NOMO-1 treated with dmso at 0.1 percent for 144 hours (cell line): ENCODE results near the gene C2CD4C.
"Not testable (repeated sequence)": the region's sequence is repeated elsewhere in the genome, so short reads cannot be mapped to it uniquely, and the experiment has no call there.

ENCODE experiments used
- DNase-seq: peaks from one replicate; lab custom pipeline; 2025; ENCODE audit not compliant: unreplicated experiment; lab: John Stamatoyannopoulos, UW

C2CD4C gene

GRCh38 chr19:418761-419671 lies 10.1 kb upstream of the C2CD4C start:
- no peak for DNase-seq

DNA sequence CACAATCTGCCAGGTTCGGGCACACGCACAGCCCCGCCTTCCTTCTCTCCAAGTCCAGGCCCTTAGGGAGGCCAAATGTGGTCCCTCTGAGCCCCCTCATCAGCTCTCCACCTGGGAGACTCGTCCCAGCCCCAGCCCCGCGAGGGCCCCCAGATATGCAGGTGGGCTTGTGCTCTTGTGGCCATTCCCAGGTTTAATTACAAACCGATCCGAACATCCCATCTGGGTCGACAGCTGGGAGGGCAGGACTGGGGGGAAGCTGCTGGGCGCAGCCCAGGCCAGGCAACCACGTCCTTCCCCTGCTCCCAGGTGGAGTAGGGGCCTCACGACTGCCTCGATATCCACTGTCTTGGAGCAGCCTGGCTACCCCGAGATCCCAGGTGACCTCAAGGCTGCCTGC lies 7.5 kb upstream of the C2CD4C start:
- no peak for DNase-seq

DNA sequence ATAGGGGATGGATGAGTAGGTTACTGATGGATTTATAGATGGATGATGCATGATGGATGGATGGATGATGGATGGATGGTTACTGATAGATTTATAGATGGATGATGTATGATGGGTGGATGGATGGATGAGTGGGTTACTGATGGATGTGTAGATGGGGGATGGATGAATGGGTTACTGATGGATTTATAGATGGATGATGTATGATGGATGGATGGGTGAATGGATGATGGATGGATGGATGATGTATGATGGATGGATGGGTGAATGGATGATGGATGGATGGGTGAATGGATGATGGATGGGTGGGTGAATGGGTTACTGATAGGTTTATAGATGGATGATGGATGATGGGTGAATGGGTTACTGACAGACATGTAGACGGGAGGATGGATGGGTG lies 6.3 kb upstream of the C2CD4C start:
- no peak for DNase-seq

- DNase-seq = no peak
Measured at GRCh38 chr19:413756-414420, 4.9 kb upstream of the C2CD4C start.

DNA sequence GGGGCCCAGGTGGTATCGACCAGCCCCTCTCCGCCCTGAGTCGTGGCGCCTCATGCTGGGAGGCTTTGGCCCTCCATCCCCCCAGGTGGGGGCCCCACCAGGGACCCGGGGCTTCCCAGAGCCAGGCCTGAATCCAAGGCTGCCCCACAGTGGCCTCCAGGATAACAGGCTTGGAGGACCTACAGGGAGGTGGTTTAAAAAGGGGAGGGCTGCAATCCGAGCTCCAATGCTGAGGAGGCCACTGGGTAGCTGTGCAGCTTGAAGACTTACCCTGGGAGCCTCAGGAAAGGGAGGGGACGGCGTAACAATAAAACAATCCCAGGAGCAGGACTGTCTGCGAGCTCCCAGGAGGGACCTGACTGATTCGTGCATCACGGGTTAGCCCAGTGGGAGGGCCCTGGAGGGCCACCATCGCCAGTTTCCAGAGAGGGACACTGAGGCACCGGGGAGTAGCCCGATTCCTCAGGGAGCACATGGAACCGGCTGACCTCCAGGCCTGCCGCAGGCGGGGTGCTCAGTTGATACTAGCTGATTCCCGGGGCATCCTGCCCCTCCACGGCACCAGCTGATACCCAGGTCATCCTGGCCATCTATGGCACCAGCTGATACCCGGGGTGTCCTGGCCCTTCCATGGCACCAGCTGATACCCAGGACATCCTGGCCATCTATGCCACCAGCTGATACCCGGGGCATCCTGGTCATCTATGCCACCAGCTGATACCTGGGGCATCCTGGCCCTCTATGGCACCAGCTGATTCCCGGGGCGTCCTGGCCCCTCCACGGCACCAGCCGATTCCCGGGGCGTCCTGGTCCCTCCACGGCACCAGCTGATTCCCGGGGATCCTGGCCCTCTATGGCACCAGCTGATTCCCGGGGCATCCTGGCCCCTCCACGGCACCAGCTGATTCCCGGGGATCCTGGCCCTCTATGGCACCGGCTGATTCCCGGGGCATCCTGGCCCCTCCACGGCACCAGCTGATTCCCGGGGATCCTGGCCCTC lies 3.7 kb upstream of the C2CD4C start:
- no peak for DNase-seq

DNA sequence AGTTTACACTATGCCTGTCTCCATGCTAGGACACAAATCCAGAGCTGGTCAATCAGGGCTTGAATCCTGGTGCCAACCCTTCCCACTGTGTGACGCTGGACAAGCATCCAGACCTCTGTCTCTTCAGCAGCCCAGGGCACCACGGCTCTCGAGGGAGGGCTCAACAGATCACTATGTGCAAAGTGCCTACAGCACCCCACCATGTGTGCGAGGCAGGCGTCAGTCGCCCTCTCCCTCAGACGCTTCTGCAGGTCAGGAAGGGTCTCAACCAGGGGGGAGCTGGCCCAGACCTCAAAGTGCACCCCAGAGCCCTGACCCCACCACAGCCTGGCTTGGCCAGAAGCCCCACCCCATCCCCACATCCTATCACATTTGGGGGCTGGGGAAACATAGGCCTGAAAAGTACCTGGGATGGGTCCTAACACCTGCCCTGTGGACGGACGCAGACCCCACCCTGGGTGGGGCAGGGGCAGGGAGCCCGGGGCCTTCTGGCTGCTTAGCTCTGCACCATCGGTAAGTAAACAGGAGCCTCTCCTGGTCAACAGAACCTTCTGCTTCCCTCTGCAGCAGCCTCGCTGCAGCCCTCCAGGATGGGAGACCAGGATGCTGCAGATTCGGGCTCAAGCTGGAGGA lies 2.9 kb upstream of the C2CD4C start:
- no peak for DNase-seq

GRCh38 chr19:411121-411722 lies 2.3 kb upstream of the C2CD4C start:
- DNase-seq = not testable (repeated sequence)

GRCh38 chr19:410243-410781 lies 1.4 kb upstream of the C2CD4C start:
- no peak for DNase-seq

DNA sequence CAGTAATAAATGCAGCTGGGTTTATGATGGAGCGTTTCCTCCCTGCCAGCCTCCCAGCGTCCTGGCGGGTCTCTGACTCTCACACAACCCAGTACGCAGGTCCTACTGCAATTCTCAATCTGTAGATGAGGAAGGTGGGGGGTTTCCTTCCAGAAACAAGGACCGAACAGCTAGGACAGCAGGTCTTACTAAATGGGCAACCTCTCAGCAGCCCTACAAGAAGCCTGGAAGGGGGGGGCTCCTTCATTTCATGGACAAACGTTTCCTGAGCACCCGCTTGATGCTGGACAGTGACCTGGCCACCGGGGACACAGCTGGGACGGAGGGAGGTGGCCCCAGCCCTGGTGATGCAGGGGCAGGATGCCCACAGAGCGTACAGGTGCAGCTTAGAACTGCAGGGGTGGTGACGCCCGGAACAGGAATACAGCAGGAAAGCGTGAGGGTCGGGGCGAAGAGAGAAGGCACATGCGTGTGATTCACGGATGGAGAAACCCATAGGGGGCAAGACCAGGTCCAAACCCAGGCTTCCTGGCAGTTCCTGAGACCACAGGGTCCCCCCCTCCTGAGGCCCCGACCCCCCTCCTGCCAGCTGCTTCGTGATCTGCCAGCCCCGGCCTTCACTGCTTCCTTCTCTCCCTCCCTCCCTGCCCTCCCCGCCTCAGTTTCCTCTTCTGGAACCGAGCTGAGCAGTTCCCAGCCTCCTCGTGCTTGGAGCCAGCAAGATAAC lies 732 bp upstream of the C2CD4C start:
- DNase-seq = no peak

DNA sequence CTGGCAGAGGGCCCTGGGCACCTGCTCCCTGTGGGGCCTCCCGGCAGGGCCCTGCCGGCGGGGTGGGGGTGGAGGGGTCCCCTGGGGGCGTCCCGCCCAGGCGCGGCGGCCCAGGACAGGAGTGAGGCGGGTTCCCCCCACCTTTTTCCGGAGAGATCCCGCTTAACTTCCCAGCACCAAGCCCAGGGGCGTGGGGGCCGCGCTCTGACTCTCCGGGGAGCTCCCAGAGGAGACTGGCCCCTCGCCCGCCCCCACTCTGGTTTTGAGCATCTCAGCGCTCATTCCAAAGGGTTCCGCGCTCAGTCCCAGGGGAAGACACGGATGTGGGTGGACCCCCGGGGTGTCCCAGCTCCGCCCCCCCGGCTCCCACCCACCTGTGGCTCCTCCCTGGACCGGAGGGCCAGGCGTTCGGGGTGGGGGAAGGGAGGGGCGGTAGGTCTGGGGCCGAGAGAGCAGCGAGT lies 476 bp downstream of the C2CD4C start:
- DNase-seq = no peak

DNA sequence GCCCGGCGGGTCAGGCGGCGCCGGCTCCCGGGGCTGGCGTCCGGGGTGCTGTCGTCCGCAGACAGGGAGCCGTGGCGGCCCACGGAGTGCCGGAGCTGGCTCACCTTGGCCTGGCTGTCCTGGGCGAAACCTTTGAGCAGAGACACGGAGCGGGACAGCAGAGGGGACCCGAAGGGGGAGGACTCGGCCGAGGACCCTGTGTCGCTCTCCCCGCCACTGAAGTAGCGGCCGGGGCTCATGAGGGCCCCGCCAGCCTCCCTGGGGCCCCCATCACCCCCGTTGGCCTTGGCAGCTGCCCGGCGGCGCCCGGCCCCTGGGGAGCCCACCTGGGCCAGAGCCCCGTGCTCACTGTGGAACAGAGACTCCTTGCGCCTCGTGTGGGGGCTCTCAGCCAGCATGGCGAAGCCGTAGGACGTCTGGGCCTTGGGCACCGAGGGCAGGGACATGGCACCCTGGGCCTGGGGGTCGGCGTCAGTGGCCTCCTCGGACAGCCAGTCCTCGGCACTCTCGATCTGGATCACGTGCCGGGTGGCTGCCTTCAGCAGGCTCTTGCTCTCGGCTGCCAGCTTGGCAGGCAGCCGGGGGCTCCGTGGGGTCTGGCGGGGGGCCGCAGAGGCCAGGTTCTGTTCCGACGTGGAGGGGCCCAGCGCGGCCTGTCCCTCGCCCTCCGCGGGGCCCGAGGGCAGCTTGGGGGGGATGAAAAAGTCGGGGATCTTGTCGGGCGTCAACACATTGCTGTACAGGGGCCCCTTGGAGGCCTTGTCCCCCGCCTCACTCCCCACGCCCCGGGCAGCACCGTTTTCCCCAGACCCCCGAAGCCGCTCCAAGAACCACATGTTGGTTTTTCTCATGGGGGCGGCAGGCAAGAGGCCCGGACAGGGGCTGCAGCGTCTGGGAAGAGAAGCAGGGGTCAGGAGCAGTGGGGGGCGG lies 1.2 kb downstream of the C2CD4C start:
- DNase-seq = no peak

DNA sequence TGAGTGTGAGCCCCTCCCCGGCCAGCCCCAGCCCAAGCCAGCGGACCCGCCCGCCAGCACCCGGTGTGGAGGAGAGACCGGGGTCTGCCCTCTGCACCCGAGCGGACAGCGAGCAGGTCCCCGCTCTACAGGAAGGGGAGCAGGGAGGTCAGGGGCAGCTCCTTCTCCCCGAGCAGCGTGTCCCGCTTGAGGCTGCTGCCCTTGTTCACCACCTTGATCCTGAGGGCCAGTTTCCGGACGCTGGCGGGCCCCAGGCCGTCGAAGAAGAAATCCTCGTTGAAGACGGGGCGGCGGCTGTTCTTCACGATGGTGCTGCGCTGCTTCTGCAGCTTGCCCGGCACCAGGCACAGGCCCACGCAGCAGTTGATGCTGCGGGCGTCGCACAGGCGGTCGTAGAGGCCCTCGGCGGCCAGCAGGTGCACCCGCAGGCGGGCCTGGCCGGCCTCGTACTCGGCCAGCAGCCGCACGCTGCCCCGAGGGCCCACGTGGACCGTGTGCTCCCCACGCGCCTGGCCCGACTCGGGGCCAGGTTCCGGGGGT lies 1.9 kb downstream of the C2CD4C start:
- no peak for DNase-seq

DNA sequence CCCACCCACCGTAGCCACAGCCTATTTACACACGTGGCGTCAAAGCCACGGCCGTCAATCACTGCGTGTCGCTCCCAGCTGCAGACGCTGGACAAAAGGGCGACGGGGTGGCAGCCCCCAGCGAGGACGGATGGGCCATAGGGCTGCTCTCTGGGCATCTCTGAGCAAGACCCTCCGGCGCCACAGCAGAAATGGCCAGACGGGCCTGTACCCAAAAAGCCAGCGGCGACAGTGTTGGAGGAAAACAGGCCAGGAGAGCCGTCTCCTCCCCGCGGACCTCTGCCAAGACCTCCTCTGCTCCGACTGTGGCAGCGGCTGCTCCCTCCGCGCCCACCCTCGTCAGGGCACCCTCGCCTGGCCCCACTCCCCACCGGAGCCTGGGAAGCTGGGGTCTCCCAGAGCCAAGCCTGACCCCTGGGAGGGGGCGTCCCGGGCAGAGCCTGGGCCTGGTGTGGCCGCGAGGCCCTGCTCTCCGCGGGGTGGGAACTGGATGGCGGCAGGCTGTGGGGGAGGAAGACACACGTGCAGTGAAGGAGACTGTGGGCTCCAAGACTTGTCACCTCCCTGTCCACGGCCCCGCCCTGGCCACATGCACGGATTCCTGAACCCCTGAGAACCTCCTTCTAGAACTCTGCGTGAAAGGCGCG lies 2.7 kb downstream of the C2CD4C start:
- no peak for DNase-seq

DNA sequence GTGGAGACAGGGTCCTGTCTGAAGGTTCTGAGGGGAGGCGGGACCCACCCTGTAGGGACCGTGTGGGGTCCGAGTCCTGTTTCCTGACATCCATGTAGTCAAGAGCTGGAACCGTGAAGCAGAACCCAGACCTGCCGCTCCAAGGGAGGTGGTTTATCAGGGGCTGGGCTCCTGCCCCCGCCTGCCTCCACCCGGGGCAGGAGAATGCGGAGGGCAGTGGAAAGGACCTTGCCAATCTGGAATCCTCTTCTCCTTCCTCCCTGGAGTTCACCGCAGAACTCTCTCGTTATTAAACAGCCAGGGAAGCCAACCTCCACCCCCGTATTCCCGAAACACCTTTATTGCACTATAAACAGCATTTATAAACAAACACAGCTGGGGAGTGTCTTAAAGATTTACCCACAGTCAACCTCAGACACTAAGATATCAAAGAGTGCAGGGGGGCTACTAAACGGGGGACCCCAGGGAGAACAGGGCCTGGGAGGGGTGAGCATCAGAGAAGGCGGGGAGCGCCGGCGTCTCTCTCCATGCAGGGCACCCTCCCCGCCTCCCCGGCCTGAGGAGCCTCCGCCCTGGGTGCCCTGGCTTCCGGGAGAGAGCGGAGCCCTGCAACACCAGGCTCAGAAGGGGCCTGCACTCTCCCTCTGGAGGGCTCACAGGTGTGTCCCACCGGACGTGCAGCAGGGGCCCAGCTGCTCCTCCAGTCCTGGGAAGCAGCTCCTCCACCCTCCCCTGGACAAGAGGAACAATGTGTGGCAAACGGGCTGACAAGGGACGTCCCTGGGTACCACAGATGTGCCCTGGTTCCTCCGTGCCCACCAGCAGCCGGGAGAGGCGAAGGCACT lies 3.6 kb downstream of the C2CD4C start:
- DNase-seq = no peak

GRCh38 chr19:403221-404027 lies 5.5 kb downstream of the C2CD4C start:
- DNase-seq = no peak

GRCh38 chr19:402786-403185 lies 6.2 kb downstream of the C2CD4C start:
- DNase-seq = no peak
